ENCODE measurements around the gene TINAG.

Gene TINAG

DNA sequence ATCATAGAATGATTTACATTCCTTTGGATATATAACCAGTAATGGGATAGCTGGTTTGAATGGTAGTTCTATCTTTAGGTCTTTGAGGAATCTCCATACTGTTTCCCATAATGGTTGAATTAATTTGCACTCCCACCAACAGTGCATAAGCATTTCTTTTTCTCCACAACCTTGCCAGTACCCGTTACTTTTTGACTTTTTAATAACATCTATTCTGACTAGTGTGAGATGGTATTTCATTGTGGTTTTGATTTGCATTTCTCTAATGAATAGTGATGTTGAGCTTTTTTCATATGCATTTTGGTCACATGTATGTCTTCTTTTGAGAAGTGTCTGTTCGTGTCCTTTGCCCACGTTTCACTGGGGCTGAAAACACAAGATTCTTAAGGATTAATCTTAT is 107.3 kb downstream of the TINAG start:
- TF ChIP-seq, protein P1, sequence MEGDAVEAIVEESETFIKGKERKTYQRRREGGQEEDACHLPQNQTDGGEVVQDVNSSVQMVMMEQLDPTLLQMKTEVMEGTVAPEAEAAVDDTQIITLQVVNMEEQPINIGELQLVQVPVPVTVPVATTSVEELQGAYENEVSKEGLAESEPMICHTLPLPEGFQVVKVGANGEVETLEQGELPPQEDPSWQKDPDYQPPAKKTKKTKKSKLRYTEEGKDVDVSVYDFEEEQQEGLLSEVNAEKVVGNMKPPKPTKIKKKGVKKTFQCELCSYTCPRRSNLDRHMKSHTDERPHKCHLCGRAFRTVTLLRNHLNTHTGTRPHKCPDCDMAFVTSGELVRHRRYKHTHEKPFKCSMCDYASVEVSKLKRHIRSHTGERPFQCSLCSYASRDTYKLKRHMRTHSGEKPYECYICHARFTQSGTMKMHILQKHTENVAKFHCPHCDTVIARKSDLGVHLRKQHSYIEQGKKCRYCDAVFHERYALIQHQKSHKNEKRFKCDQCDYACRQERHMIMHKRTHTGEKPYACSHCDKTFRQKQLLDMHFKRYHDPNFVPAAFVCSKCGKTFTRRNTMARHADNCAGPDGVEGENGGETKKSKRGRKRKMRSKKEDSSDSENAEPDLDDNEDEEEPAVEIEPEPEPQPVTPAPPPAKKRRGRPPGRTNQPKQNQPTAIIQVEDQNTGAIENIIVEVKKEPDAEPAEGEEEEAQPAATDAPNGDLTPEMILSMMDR (conservative IDR thresholded peaks at IDR 0.05; ENCODE audit: low read depth, low read length), result no peak
- no peak overlapping the region for H3K4me3 ChIP-seq (ENCODE audit: low read depth, low read length)
- no peak for DNase-seq (ENCODE audit: low read depth)

DNA sequence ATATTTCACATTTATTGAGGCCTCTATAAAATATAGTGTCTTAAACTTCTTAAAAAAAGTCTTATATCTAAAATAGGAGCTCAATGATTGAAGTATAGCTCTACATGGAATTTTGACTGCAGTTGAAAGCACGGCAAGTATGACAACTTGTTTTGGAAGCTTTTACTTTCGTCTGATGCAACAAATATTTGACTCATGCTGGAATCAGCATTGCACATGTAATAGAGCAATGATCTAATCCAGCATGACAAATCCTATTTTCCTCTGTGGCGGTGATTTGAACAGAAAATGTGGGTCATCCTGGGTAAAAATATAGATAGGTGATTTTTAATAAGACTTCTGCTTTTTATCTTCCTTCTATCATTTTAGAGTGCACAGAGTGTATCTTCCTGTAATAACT is 111.6 kb downstream of the TINAG start:
- DNase-seq (ENCODE audit: low read depth), result peak; percentile 95
- TF ChIP-seq, protein P1 (conservative IDR thresholded peaks at IDR 0.05; ENCODE audit: low read depth, low read length), result no peak
- no peak overlapping the region for H3K4me3 ChIP-seq (ENCODE audit: low read depth, low read length)

DNA sequence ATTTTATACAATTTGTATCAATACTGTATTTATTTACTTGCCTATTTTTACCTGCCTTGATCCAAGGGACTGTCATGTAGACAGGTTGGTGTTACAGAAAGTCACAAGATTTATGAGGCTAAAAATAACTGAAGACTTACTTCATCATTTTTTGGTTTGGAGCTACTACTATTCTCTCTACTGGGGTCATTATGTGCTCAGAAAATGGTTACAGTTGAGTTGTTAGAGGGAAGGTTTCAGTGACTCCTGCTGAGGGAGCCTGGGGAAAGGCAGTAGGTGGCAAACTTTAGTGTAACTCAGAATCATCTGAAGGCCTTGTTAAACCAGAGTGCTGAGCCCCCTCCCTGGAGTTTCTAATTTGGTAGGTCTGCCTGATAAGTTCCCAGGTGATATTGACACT is 118.8 kb downstream of the TINAG start:
- TF ChIP-seq, protein P1 (conservative IDR thresholded peaks at IDR 0.05; ENCODE audit: low read depth, low read length), result no peak
- H3K4me3 ChIP-seq (ENCODE audit: low read depth, low read length), result no peak overlapping the region
- no peak for DNase-seq (ENCODE audit: low read depth)

DNA sequence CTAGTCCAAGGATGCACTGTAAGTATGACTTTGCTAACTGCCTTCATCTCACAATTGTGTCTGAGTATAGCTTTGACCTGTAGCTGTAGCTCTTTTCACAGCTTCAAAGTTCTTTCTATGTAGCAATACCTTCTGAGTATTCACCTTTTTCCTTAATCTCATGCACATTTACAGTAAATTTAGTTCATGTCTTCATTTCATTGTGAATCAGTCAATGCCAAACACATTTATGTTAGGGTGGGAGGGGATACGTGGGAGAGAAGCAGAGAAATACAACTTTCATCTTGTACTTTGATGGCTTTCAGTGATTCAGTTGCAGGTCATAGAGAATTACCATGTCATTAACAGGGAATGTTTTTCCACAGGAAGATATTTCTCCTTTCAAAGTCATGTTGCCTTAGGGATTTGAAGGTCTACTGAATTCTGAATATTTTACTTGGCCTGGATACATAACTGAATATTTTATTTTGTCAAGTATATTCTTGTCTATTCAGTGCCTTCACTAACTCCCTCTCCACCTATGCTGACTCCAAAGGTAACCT is 119.2 kb downstream of the TINAG start:
- TF ChIP-seq, protein P1 (conservative IDR thresholded peaks at IDR 0.05; ENCODE audit: low read depth, low read length), result no peak
- no peak for DNase-seq (ENCODE audit: low read depth)

DNA sequence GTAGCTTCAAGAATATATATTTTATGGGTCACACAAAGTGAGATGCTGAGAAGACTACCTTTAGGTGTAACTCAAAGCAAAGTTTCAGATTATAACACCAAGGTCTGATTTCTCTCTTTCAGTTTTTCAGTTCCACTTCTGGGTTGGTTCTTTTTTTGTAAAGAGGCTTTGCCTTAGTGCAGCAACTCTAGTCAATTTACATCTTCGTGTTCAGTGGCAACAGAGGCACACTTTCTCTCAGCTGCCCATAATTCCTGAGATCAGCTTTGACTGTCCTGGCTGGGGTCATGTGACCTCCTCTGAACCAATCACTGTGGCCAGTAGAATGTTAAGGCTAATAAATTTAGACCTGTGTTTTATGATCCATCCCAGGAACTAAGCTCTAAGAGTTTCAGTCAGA is 120.2 kb downstream of the TINAG start:
- DNase-seq (ENCODE audit: low read depth), result no peak
- TF ChIP-seq, protein P1 (conservative IDR thresholded peaks at IDR 0.05; ENCODE audit: low read depth, low read length), result no peak
- H3K4me3 ChIP-seq (ENCODE audit: low read depth, low read length), result no peak overlapping the region

More for the DNA sequence above, 119.2 kb downstream of the TINAG start:
- no peak overlapping the region for H3K4me3 ChIP-seq (ENCODE audit: low read depth, low read length)

DNA sequence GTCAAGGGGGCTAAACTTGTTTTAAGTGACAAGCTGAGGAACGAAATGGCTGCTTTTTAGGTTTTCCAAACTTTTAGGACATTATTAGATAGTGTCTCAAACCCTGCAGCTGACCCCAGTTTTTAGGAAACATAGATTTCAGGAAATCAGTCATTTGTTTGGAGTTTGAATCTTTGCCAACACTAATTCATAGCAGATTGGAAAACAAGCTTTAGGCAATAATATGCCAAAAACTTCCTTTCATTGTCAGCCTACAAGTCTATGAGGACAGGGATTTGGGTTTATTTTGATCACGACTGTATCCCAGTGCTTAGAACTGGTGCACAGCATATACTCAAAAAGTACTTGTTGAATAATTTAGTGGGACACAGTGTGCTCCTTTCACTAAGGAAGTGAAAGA is 123.2 kb downstream of the TINAG start:
- TF ChIP-seq, protein P1 (conservative IDR thresholded peaks at IDR 0.05; ENCODE audit: low read depth, low read length), result no peak
- no peak overlapping the region for H3K4me3 ChIP-seq (ENCODE audit: low read depth, low read length)
- peak; percentile 13 for DNase-seq (ENCODE audit: low read depth)

Measured in choroid plexus epithelial cell (primary cell).